HepG2 (cell line): ENCODE data around the gene CRHR1. TPM values are rescaled to one million over a fixed set of nuclear protein-coding genes. Genes with fewer than 3 reads are reported as not detected.

Experiments
- ATAC-seq: fragments of 200-7000 bp; cut with Tn5 transposase; 3 replicates; pipeline ENCODE4 v1.9.1; 2020; ENCODE audit warnings: mild to moderate bottlenecking, moderate library complexity
- BruUV-seq: library from RNA; stranded (reverse); fragments of 400-500 nt; replicated peaks from 2 replicates; lab custom pipeline; 2021; lab: Mats Ljungman, UMichigan
- CTCF ChIA-PET: fragments of 300-600 bp; formaldehyde crosslinking; extraction: SDS; loops from one replicate; lab custom pipeline; 2021; ENCODE audit warnings: low total read pairs, inconsistent platforms, low intra/inter-chr PET ratio; lab: Yijun Ruan, JAX
- POLR2A ChIA-PET: fragments of 350-600 bp; sonication (Branson Sonifier 250); formaldehyde crosslinking; loops from one replicate; lab custom pipeline; 2020; ENCODE audit warnings: antibody characterized with exemption, inconsistent platforms; lab: Yijun Ruan, JAX
- DNase-seq: peaks from one replicate; pipeline ENCODE4 v3.0.0-alpha.2; 2015; ENCODE audit warnings: low spot score
- FAIRE-seq: peaks from 3 replicates; lab custom pipeline; 2011; peaks lifted over from hg19 to GRCh38; lab: Jason Lieb, UNC
- H2AFZ ChIP-seq: one replicate; pipeline ENCODE4 v1.6.1; 2011; ENCODE audit warnings: low read length, inconsistent platforms
- H3K27ac ChIP-seq: fragments of 300-600 bp; 3 replicates; pipeline ENCODE4 v1.8.0; 2011; ENCODE audit warnings: mixed run types, mild to moderate bottlenecking, mixed read lengths, low read length, inconsistent platforms; ENCODE audit not compliant: insufficient read depth; ENCODE audit errors: extremely low read length
- H3K27me3 ChIP-seq, 2 experiments: fragments of 200-600 bp in 1 of 2; 2 replicates in 1 of 2; 3 replicates in 1 of 2; pipeline versions ENCODE4 v1.6.0 to v1.8.0; 2011; ENCODE audit warnings: low read length in 2 of 2, mild to moderate bottlenecking in 2 of 2, moderate library complexity in 2 of 2, inconsistent platforms in 1 of 2; ENCODE audit not compliant: insufficient read depth in 2 of 2, control insufficient read depth in 1 of 2
- H3K36me3 ChIP-seq, 2 experiments: fragments of 200-600 bp in 1 of 2; replicated peaks in 1 of 2; 2 replicates in 1 of 2; 3 replicates in 1 of 2; pipeline versions ENCODE4 v1.5.1 to v1.8.0; 2011; ENCODE audit warnings: low read length in 2 of 2, inconsistent platforms in 1 of 2; ENCODE audit not compliant: insufficient read depth in 2 of 2, control insufficient read depth in 1 of 2
- H3K4me1 ChIP-seq: 2 replicates; pipeline ENCODE4 v1.5.1; 2012; ENCODE audit warnings: low read length, inconsistent platforms; ENCODE audit not compliant: insufficient read depth
- H3K4me2 ChIP-seq: 2 replicates; pipeline ENCODE4 v1.6.0; 2011; ENCODE audit warnings: low read depth, low read length, inconsistent platforms
- H3K4me3 ChIP-seq, 3 experiments: fragments of 200-600 bp in 1 of 3; sonication (generic), shearing (Covaris generic) in 1 of 3; replicated peaks in 1 of 3; 2 replicates each; pipeline ENCODE4 v1.5.1; 2011 to 2016; ENCODE audit warnings: low read length in 3 of 3, inconsistent platforms in 2 of 3, low read depth in 2 of 3, mild to moderate bottlenecking in 2 of 3, control low read depth in 1 of 3, mixed read lengths in 1 of 3; ENCODE audit not compliant: insufficient read depth in 1 of 3
- H3K79me2 ChIP-seq: one replicate; pipeline ENCODE4 v1.6.1; 2011; ENCODE audit warnings: low read length, inconsistent platforms; ENCODE audit not compliant: insufficient read depth
- H3K9ac ChIP-seq: 2 replicates; pipeline ENCODE4 v1.6.0; 2011; ENCODE audit warnings: mild to moderate bottlenecking, low read depth, low read length, inconsistent platforms; ENCODE audit not compliant: insufficient read depth
- H3K9me3 ChIP-seq: 2 replicates; pipeline ENCODE4 v1.5.1; 2012; ENCODE audit warnings: mild to moderate bottlenecking, low read length
- H4K20me1 ChIP-seq: 2 replicates; pipeline ENCODE4 v1.6.0; 2011; ENCODE audit warnings: inconsistent platforms, mild to moderate bottlenecking, low read length, moderate library complexity; ENCODE audit not compliant: insufficient read depth
- BCLAF1 ChIP-seq: fragments of 450-650 bp; IDR thresholded peaks from 2 replicates; pipeline ENCODE4 v1.6.1; 2017; ENCODE audit warnings: mild to moderate bottlenecking
- CBX5 ChIP-seq: sonication (generic); formaldehyde crosslinking; IDR thresholded peaks from 2 replicates; pipeline ENCODE4 v1.4.0; 2020; ENCODE audit warnings: missing genetic modification reagents, borderline replicate concordance
- CTCF ChIP-seq: sonication (generic); formaldehyde crosslinking; IDR thresholded peaks from 2 replicates; pipeline ENCODE4 v1.5.0; 2020; ENCODE audit warnings: mild to moderate bottlenecking, missing genetic modification reagents, moderate library complexity
- DR1 ChIP-seq: sonication (generic); formaldehyde crosslinking; IDR thresholded peaks from 2 replicates; pipeline ENCODE4 v1.8.0; 2021; ENCODE audit warnings: mild to moderate bottlenecking, missing genetic modification reagents, inconsistent platforms
- ELF4 ChIP-seq: sonication (generic); formaldehyde crosslinking; IDR thresholded peaks from 2 replicates; pipeline ENCODE4 v1.5.0; 2020; ENCODE audit warnings: missing genetic modification reagents, mild to moderate bottlenecking, moderate library complexity, borderline replicate concordance
- ISX ChIP-seq: sonication (generic); formaldehyde crosslinking; conservative IDR thresholded peaks from 2 replicates; pipeline ENCODE4 v1.5.0; 2020; ENCODE audit warnings: missing genetic modification reagents
- SNAPC2 ChIP-seq: sonication (generic); formaldehyde crosslinking; IDR thresholded peaks from 2 replicates; pipeline ENCODE4 v1.8.1; 2022; ENCODE audit warnings: mild to moderate bottlenecking, missing genetic modification reagents
- SUZ12 ChIP-seq: fragments of 150-350 bp; IDR thresholded peaks from 2 replicates; pipeline ENCODE4 v1.6.1; 2014; ENCODE audit warnings: low read depth, low read length
- ZBED4 ChIP-seq: sonication (generic); formaldehyde crosslinking; IDR thresholded peaks from 2 replicates; pipeline ENCODE4 v1.4.0; 2020; ENCODE audit warnings: missing genetic modification reagents, borderline replicate concordance
- ZBTB8A ChIP-seq: sonication (generic); formaldehyde crosslinking; IDR thresholded peaks from 2 replicates; pipeline ENCODE4 v1.4.0; 2020; ENCODE audit warnings: mild to moderate bottlenecking, low read depth, missing genetic modification reagents, borderline replicate concordance
- ZNF18 ChIP-seq: sonication (generic); formaldehyde crosslinking; IDR thresholded peaks from 2 replicates; pipeline ENCODE4 v1.8.0; 2022; ENCODE audit warnings: mild to moderate bottlenecking, missing genetic modification reagents; ENCODE audit not compliant: insufficient replicate concordance
- ZNF251 ChIP-seq: sonication (generic); formaldehyde crosslinking; IDR thresholded peaks from 2 replicates; pipeline ENCODE4 v1.9.0; 2021; ENCODE audit warnings: mild to moderate bottlenecking, missing genetic modification reagents
- ZNF446 ChIP-seq: sonication (generic); formaldehyde crosslinking; IDR thresholded peaks from 2 replicates; pipeline ENCODE4 v1.5.0; 2020; ENCODE audit warnings: mild to moderate bottlenecking, missing genetic modification reagents
- ZNF740 ChIP-seq: sonication (generic); formaldehyde crosslinking; IDR thresholded peaks from 2 replicates; pipeline ENCODE4 v1.4.0; 2020; ENCODE audit warnings: missing genetic modification reagents
- WGBS: methylation state at CpG from one replicate; pipeline ENCODE4 v1.1.6; 2017; ENCODE audit warnings: low lambda C conversion rate; 5-methylcytosine and 5-hydroxymethylcytosine counted together
- in situ Hi-C: cut with HindIII; loops from 2 replicates; pipeline ENCODE4 v1.10.0; 2017; ENCODE audit warnings: low pct_unique_long_range_greater_than_20kb; ENCODE audit not compliant: extremely low pct_ligation_motif_present
- intact Hi-C: fragments of 100-400 bp; cut with micrococcal nuclease; formaldehyde crosslinking; loops from one replicate; pipeline ENCODE4 v1.10.0; 2022; ENCODE audit not compliant: unreplicated experiment
- polyA plus RNA-seq, 8 experiments: library from polyadenylated mRNA; depleted of rRNA in 3 of 8; stranded (reverse) in 7 of 8; unstranded in 1 of 8; fragments of >200 nt; fragmentation: Illumina TruSeq in 4 of 8; extraction: Trizol in 4 of 8; gene quantifications; 2 replicates each; pipeline versions ENCODE4 v1.2.1 to v1.2.3, GENCODE V29; 2011 to 2016; ENCODE audit warnings: low read depth in 4 of 8, missing spikeins in 1 of 8, mixed read lengths in 1 of 8; ENCODE audit not compliant: insufficient read depth in 1 of 8
- total RNA-seq, 5 experiments: library from RNA; depleted of rRNA; stranded (reverse); fragments of >200 nt; fragmentation: Illumina TruSeq; extraction: Trizol; gene quantifications; 2 replicates each; pipeline ENCODE4 v1.2.3, GENCODE V29; 2016; ENCODE audit warnings: low read depth in 1 of 5

Gene CRHR1
- total and polyA plus RNA-seq, 2 of the 13 experiments (the other 11 are each of a cell fraction or from before 2014, with no cell fraction given): not detected

- in situ Hi-C loops: loop anchor here (5.0 kb wide), 1 partner anchor 49 kb away; no protein-coding TSS in a partner anchor
- POLR2A ChIA-PET: no interaction called here
- H2AFZ ChIP-seq: no peak overlapping the region
- no peak overlapping the region for H3K4me2 ChIP-seq
- H3K36me3 ChIP-seq: no peaks in the 10 kb centered on the region
- FAIRE-seq (no peak), ATAC-seq (no peak), DNase-seq (no peak)
- 14% methylated on average over 7 of the region's 7 CpGs for WGBS
- BruUV-seq: no TSS peak
- H3K4me3 ChIP-seq: no peak overlapping the region
- H3K27me3 ChIP-seq: peaks cover 5 to 72% of the 10 kb centered on the region in 2 experiments
- no peaks in the 10 kb centered on the region for H3K4me1 ChIP-seq
- intact Hi-C loops: no loop called here
- no peak overlapping the region for H3K9ac ChIP-seq
- CTCF ChIA-PET: no interaction called here
- no peaks in the 10 kb centered on the region for H3K9me3 ChIP-seq
- no peak overlapping the region for H3K27ac ChIP-seq
- no peaks in the 10 kb centered on the region for H3K79me2 ChIP-seq
- H4K20me1 ChIP-seq: no peaks in the 10 kb centered on the region; the same call in 1 of the 2 replicates
- no peak for TF ChIP-seq CTCF
- TF ChIP-seq CBX5 (CRISPR knock-in tag): no peak
- TF ChIP-seq ISX (CRISPR knock-in tag): no peak
- TF ChIP-seq ZBED4 (CRISPR knock-in tag): no peak
- no peak for TF ChIP-seq ZNF446
- TF ChIP-seq ELF4 (CRISPR knock-in tag): no peak
- TF ChIP-seq ZNF18 (CRISPR knock-in tag): no peak
- TF ChIP-seq BCLAF1: no peak
- no peak for TF ChIP-seq SUZ12
- no peak for TF ChIP-seq DR1
- no peak for TF ChIP-seq ZNF251 (CRISPR knock-in tag)
- TF ChIP-seq ZNF740 (CRISPR knock-in tag): no peak
- no peak for TF ChIP-seq ZBTB8A (CRISPR knock-in tag)
- no peak for TF ChIP-seq SNAPC2
Observed at GRCh38 chr17:45753645-45754225, 30.4 kb upstream of the CRHR1 start.
